CD8-positive, alpha-beta memory T cell (primary cell): ENCODE data around the gene EPN2. TPM values are rescaled to one million over a fixed set of nuclear protein-coding genes. Genes with fewer than 3 reads are reported as not detected.
"Not testable (repeated sequence)": the region's sequence is repeated elsewhere in the genome, so short reads cannot be mapped to it uniquely, and the experiment has no call there.

Experiments used
- CTCF ChIA-PET: fragments of 350-600 bp; sonication (Branson Sonifier 250); formaldehyde crosslinking; loops from one replicate; lab custom pipeline; 2021; ENCODE audit warnings: antibody characterized with exemption; lab: Charles Lee
- POLR2A ChIA-PET: fragments of 350-600 bp; sonication (Branson Sonifier 250); formaldehyde crosslinking; loops from one replicate; lab custom pipeline; 2021; ENCODE audit warnings: antibody characterized with exemption; lab: Charles Lee
- DNase-seq, 5 donors: peaks; one replicate each; pipeline versions ENCODE4 v3.0.0 to v3.0.0-alpha.2; 2020 to 2022; ENCODE audit warnings: mixed read lengths in 1 of 5
- H3K27ac ChIP-seq: one replicate; pipeline ENCODE4 v1.7.0; 2013; ENCODE audit warnings: low read depth, mild to moderate bottlenecking, low read length, moderate library complexity
- H3K27me3 ChIP-seq: 2 replicates; pipeline ENCODE4 v1.7.0; 2013; ENCODE audit warnings: low read length, mild to moderate bottlenecking; ENCODE audit not compliant: insufficient read depth, poor library complexity, severe bottlenecking
- H3K36me3 ChIP-seq: 2 replicates; pipeline ENCODE4 v1.7.0; 2013; ENCODE audit warnings: mild to moderate bottlenecking, low read length, moderate library complexity; ENCODE audit not compliant: insufficient read depth
- H3K4me1 ChIP-seq: 2 replicates; pipeline ENCODE4 v1.7.0; 2013; ENCODE audit warnings: mild to moderate bottlenecking, low read length, moderate library complexity; ENCODE audit not compliant: insufficient read depth
- H3K4me3 ChIP-seq: 2 replicates; pipeline ENCODE4 v1.7.0; 2013; ENCODE audit warnings: mild to moderate bottlenecking, low read length
- H3K9me3 ChIP-seq: 2 replicates; pipeline ENCODE4 v1.7.0; 2013; ENCODE audit warnings: mild to moderate bottlenecking, low read length
- H3K27ac Mint-ChIP-seq, 8 donors: one replicate each; pipeline ENCODE4 v1.8.0; 2020 to 2021; ENCODE audit warnings: mixed read lengths in 8 of 8, mild to moderate bottlenecking in 6 of 8, inconsistent platforms in 3 of 8, moderate library complexity in 3 of 8
- H3K27me3 Mint-ChIP-seq, 2 donors: one replicate each; pipeline ENCODE4 v1.8.0; 2020 to 2021; ENCODE audit warnings: mixed read lengths in 2 of 2, mild to moderate bottlenecking in 1 of 2, moderate library complexity in 1 of 2
- H3K36me3 Mint-ChIP-seq, 3 donors: one replicate each; pipeline ENCODE4 v1.8.0; 2020 to 2021; ENCODE audit warnings: mixed read lengths in 3 of 3, inconsistent platforms in 1 of 3, mild to moderate bottlenecking in 1 of 3
- H3K4me1 Mint-ChIP-seq, 3 donors: one replicate each; pipeline ENCODE4 v1.8.0; 2020 to 2021; ENCODE audit warnings: mixed read lengths in 3 of 3, inconsistent platforms in 1 of 3, mild to moderate bottlenecking in 1 of 3
- H3K4me3 Mint-ChIP-seq, 7 donors: one replicate each; pipeline ENCODE4 v1.8.0; 2020 to 2021; ENCODE audit warnings: mixed read lengths in 7 of 7, mild to moderate bottlenecking in 6 of 7, moderate library complexity in 4 of 7, inconsistent platforms in 2 of 7
- H3K9me3 Mint-ChIP-seq, 5 donors: one replicate each; pipeline ENCODE4 v1.8.0; 2020 to 2022; ENCODE audit warnings: mixed read lengths in 5 of 5, mild to moderate bottlenecking in 3 of 5, moderate library complexity in 2 of 5, inconsistent platforms in 1 of 5
- polyA plus RNA-seq: library from polyadenylated mRNA; unstranded; fragments of 300-500 nt; fragmentation: Illumina TruSeq; gene quantifications from one replicate; pipeline ENCODE4 v1.2.3, GENCODE V29; 2021
- total RNA-seq, 2 experiments: library from RNA; stranded (reverse); gene quantifications; one replicate each; pipeline ENCODE4 v1.2.3, GENCODE V29; 2021

EPN2 gene
- total and polyA plus RNA-seq, 3 experiments from 2014 or later = 9.0 to 10.4 (median 9.7) TPM

- H3K36me3 ChIP-seq, H3K4me3 ChIP-seq, H3K27me3 ChIP-seq, DNase-seq, H3K27ac ChIP-seq, H3K9me3 ChIP-seq, H3K4me1 Mint-ChIP-seq, H3K4me1 ChIP-seq, H3K27me3 Mint-ChIP-seq, CTCF ChIA-PET, H3K4me3 Mint-ChIP-seq, H3K36me3 Mint-ChIP-seq, H3K9me3 Mint-ChIP-seq, POLR2A ChIA-PET, H3K27ac Mint-ChIP-seq: not testable (repeated sequence)
Measured at GRCh38 chr17:19215074-19215860, 21.9 kb upstream of the EPN2 start.

GRCh38 chr17:19216148-19216926 lies 20.8 kb upstream of the EPN2 start:
- H3K36me3 Mint-ChIP-seq, H3K27ac ChIP-seq, CTCF ChIA-PET, H3K4me3 Mint-ChIP-seq, H3K4me3 ChIP-seq, H3K9me3 ChIP-seq, H3K27me3 Mint-ChIP-seq, DNase-seq, H3K27me3 ChIP-seq, POLR2A ChIA-PET, H3K36me3 ChIP-seq, H3K27ac Mint-ChIP-seq, H3K4me1 Mint-ChIP-seq, H3K9me3 Mint-ChIP-seq, H3K4me1 ChIP-seq: not testable (repeated sequence)

GRCh38 chr17:19218914-19219313 lies 18.3 kb upstream of the EPN2 start:
- H3K4me1 Mint-ChIP-seq, CTCF ChIA-PET, H3K4me1 ChIP-seq, POLR2A ChIA-PET, H3K27ac ChIP-seq, H3K9me3 Mint-ChIP-seq, DNase-seq, H3K4me3 ChIP-seq, H3K27me3 ChIP-seq, H3K4me3 Mint-ChIP-seq, H3K36me3 ChIP-seq, H3K27me3 Mint-ChIP-seq, H3K9me3 ChIP-seq, H3K36me3 Mint-ChIP-seq, H3K27ac Mint-ChIP-seq: not testable (repeated sequence)

GRCh38 chr17:19219384-19219783 lies 17.8 kb upstream of the EPN2 start:
- H3K4me1 Mint-ChIP-seq, CTCF ChIA-PET, POLR2A ChIA-PET, H3K27me3 Mint-ChIP-seq, H3K27me3 ChIP-seq, H3K36me3 Mint-ChIP-seq, H3K4me3 Mint-ChIP-seq, H3K27ac ChIP-seq, H3K4me1 ChIP-seq, H3K4me3 ChIP-seq, H3K36me3 ChIP-seq, H3K27ac Mint-ChIP-seq, DNase-seq, H3K9me3 Mint-ChIP-seq, H3K9me3 ChIP-seq: not testable (repeated sequence)

GRCh38 chr17:19220195-19220594 lies 17.0 kb upstream of the EPN2 start:
- H3K4me1 ChIP-seq, CTCF ChIA-PET, H3K27me3 Mint-ChIP-seq, H3K27ac Mint-ChIP-seq, H3K27ac ChIP-seq, H3K9me3 ChIP-seq, H3K36me3 Mint-ChIP-seq, H3K4me3 Mint-ChIP-seq, H3K36me3 ChIP-seq, H3K9me3 Mint-ChIP-seq, H3K4me3 ChIP-seq, DNase-seq, H3K27me3 ChIP-seq, POLR2A ChIA-PET, H3K4me1 Mint-ChIP-seq: not testable (repeated sequence)

GRCh38 chr17:19226610-19227588 lies 10.3 kb upstream of the EPN2 start:
- CTCF ChIA-PET, H3K36me3 ChIP-seq, H3K27ac Mint-ChIP-seq, H3K9me3 Mint-ChIP-seq, H3K27ac ChIP-seq, H3K27me3 ChIP-seq, H3K36me3 Mint-ChIP-seq, H3K9me3 ChIP-seq, H3K4me1 ChIP-seq, H3K27me3 Mint-ChIP-seq, H3K4me1 Mint-ChIP-seq, H3K4me3 Mint-ChIP-seq, H3K4me3 ChIP-seq, POLR2A ChIA-PET, DNase-seq: not testable (repeated sequence)

GRCh38 chr17:19234676-19235075 lies 2.5 kb upstream of the EPN2 start:
- H3K27me3 ChIP-seq, H3K27me3 Mint-ChIP-seq, H3K4me1 Mint-ChIP-seq, H3K27ac ChIP-seq, CTCF ChIA-PET, POLR2A ChIA-PET, H3K9me3 Mint-ChIP-seq, H3K36me3 ChIP-seq, H3K4me1 ChIP-seq, H3K9me3 ChIP-seq, H3K4me3 ChIP-seq, H3K4me3 Mint-ChIP-seq, H3K36me3 Mint-ChIP-seq, H3K27ac Mint-ChIP-seq, DNase-seq: not testable (repeated sequence)
